ENCODE data around the gene INSR.
A peak's percentile ranks its signal among the peaks of the same experiment; 100 is the strongest.
"Not testable (repeated sequence)": the region's sequence is repeated elsewhere in the genome, so short reads cannot be mapped to it uniquely, and the experiment has no call there.

Gene INSR

DNA sequence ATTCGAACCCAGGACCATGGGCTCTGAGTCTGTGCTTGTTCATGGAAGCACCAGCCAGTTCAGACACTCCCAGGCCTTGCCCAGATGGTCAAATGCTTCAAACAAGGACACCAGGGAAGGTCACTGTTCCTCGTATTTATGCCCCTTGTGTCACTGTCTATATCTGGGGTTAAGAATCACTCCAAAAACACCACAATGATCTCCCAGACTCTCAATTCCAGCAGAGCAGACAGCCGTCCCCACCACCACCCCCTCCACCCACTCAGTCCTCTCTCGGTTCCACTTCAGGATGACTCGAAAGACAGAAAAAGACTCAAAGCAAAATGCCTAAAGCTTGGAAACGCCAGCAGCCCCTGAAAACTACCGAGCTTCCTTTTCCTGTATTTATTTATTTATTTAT lies 79.0 kb downstream of the INSR start:
- no peaks in the 10 kb centered on the region for H3K36me3 ChIP-seq (replicated peaks)
- DNase-seq (ENCODE audit: low spot score in 2 of 2), result no peak
- in situ Hi-C loops (cut with MboI; ENCODE audit: low sequenced_read_pairs), result no loop called here
- peaks cover 4% of the 10 kb centered on the region; the same call in 1 of the 2 replicates for H3K4me1 ChIP-seq
- no peaks in the 10 kb centered on the region for H3K9me3 ChIP-seq
- no peak overlapping the region for H3K4me3 ChIP-seq
- H3K27me3 ChIP-seq (ENCODE audit: low read depth), result no peaks in the 10 kb centered on the region

DNA sequence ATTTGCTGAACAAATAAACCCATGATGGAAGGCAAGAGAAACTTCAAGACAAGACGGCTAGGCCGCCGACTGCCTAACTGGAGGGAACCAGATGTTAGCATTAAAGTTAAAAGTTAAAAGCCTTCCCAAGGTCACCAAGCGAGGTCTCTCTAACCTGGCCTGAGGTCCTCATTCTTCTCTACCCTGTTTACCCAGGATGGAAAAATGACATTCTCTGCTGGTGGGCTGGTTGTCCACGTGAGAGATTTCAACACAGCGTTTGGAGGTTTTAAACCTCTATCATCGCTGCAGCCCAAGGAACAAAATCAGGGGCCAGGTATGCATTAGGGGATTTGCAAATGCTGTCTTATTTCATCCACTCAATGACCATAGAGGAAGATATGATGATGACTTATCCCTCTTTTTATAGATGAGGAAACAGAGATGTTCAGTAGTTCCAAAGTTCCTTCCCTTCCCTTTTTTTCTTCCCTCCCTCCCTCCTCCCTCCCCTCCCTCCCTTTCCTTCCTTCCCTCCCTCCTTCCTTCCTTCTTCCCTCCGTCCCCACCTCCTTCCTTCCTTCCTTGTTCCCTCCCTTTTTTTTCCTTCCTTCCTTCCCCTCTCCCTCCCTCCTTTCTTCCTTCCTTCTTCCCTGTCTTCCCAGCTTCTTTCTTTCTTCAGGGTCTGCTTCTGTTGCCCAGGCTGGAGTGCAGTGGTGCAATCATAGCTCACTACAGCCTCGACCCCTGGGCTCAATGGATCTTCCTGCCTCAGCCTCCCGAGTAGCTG lies 79.7 kb downstream of the INSR start:
- no peaks in the 10 kb centered on the region for H3K27me3 ChIP-seq (ENCODE audit: low read depth)
- no peak for DNase-seq (ENCODE audit: low spot score in 2 of 2)
- no peaks in the 10 kb centered on the region for H3K9me3 ChIP-seq
- in situ Hi-C loops (cut with MboI; ENCODE audit: low sequenced_read_pairs), result no loop called here
- H3K4me3 ChIP-seq, result no peak overlapping the region
- H3K4me1 ChIP-seq, result peaks cover 4% of the 10 kb centered on the region; the same call in 1 of the 2 replicates
- H3K36me3 ChIP-seq (replicated peaks), result no peaks in the 10 kb centered on the region

DNA sequence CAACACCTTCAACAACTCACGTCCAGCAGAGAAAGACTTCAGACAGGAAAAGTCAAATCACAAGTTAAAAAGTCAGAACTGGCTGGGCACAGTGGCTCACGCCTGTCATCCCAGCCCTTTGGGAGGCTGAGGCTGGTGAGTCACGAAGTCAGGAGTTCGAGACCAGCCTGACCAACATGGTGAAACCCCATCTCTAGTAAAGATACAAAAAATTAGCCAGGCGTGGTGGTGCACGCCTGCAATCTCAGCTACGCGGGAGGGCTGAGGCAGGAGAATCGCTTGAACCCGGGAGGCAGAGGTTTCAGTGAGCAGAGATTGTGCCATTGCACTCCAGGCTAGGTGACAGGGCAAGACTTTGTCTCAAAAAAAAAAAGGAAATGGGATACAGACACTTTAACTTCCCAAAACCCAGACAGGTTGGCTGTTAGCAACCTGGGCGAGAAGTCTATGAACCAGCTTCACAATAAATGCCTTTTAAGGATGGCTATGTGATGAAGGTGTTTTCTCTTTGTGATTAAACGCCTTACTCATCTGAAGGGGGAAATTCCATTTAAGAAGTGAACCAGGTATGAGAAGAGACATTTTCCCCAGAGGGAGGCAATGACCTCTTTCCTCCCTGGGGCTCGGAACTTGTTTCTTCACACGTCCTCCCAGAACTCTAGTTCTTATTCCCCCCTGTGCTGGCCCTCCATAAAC lies 80.4 kb downstream of the INSR start:
- no peaks in the 10 kb centered on the region for H3K9me3 ChIP-seq
- H3K4me1 ChIP-seq, result peaks cover 4% of the 10 kb centered on the region; the same call in 1 of the 2 replicates
- in situ Hi-C loops (cut with MboI; ENCODE audit: low sequenced_read_pairs), result no loop called here
- no peaks in the 10 kb centered on the region for H3K27me3 ChIP-seq (ENCODE audit: low read depth)
- no peaks in the 10 kb centered on the region for H3K36me3 ChIP-seq (replicated peaks)
- no peak overlapping the region for H3K4me3 ChIP-seq
- no peak for DNase-seq (ENCODE audit: low spot score in 2 of 2)

DNA sequence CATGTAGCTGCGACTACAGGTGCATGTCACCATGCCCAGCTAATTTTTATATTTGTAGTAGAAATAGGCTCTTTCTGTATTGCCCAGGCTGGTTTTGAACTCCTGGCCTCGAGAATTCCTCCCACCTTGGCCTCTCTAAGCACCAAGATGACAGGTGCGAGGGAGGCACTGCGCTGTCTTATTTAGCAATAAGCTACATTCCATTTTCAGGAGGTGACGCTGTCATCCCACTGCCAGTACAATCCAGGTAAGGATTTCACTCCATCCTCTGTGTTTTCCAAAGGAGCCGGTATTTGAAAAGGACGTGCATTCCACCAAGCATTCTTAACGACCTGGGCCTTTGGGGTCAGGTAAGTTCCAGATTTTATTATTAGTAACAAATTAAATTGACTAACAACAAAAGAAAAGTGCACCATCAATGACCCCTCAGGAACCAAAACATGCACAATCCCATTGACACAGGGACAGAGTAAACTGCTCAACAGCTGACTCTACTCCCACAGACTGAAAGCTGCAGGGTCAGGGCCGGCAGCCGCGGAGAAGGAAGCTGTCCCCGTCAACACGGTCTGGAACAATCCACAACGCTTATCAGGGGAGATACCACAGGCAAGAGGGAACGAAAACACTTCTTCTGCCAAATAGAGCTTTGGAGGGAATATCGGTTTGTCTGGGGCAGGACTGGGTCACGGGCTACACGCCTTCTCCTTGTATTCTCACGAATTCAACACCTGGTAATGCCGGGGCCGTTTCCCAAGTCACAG lies 82.8 kb downstream of the INSR start:
- Histone ChIP-seq H3K4me3 (no peak overlapping the region), H3K4me1 (peaks cover 4% of the 10 kb centered on the region; the same call in 1 of the 2 replicates), H3K9me3 (no peaks in the 10 kb centered on the region), H3K27me3 (ENCODE audit: low read depth) (no peaks in the 10 kb centered on the region), H3K36me3 (replicated peaks) (no peaks in the 10 kb centered on the region)
- in situ Hi-C loops (cut with MboI; ENCODE audit: low sequenced_read_pairs), result no loop called here
- DNase-seq (ENCODE audit: low spot score in 2 of 2), result no peak

DNA sequence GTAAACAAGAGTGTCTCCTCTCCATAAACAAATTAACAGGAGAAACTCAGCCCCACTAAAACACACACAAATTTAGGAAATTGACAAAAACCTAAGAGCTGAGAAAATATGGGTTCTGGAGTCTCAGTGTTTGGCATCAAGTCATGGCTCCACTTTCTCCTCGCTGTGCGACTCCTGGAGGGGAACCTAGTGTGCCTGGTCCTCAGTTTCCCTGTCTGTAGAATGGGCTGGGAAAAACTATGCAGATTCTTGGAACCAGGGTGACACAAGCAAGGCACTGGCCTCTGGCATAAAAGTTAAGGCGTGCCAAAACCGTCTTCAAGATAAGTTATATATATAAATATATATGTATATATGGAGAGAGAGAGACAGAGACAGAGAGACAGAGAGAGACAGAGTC lies 83.9 kb downstream of the INSR start:
- H3K36me3 ChIP-seq (replicated peaks), result no peaks in the 10 kb centered on the region
- peaks cover 4% of the 10 kb centered on the region; the same call in 1 of the 2 replicates for H3K4me1 ChIP-seq
- H3K27me3 ChIP-seq (ENCODE audit: low read depth), result no peaks in the 10 kb centered on the region
- in situ Hi-C loops (cut with MboI; ENCODE audit: low sequenced_read_pairs), result no loop called here
- no peaks in the 10 kb centered on the region for H3K9me3 ChIP-seq
- H3K4me3 ChIP-seq, result no peak overlapping the region
- DNase-seq (ENCODE audit: low spot score in 2 of 2), result no peak

DNA sequence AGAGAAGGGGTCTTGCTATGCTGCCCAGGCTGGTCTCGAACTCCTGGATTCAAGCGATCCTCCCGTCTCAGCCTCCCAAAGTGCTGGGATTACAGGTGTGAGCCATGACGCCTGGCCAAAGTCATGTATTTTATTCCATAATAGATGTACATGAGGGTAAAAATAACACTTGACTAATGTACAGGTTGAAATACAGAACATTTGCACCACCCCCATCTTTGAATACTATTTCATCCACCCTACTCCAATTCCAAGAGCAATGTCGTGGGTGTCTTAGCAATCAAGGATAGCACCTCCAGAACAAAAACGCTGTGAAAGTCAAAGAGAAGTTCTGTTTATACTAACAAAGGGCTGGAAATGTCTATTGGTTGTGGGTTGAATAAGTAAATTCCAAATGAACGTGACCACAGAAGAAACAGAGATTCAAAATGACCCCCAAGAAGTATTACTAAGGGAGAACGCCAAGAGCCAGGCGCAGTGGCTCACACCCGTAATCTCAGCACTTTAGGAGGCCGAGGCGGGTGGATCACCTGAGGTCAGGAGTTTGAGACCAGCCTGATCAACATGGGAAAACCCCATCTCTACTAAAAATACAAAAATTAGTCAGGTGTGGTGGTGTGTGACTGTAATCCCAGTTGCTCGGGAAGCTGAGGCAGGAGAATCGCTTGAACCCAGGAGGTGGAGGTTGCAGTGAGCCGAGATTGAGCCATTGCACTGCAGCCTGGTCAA lies 84.5 kb downstream of the INSR start:
- DNase-seq (ENCODE audit: low spot score in 2 of 2); H3K4me3 ChIP-seq; H3K36me3 ChIP-seq (replicated peaks); H3K4me1 ChIP-seq; in situ Hi-C loops (cut with MboI; ENCODE audit: low sequenced_read_pairs); H3K27me3 ChIP-seq (ENCODE audit: low read depth); H3K9me3 ChIP-seq: not testable (repeated sequence)

DNA sequence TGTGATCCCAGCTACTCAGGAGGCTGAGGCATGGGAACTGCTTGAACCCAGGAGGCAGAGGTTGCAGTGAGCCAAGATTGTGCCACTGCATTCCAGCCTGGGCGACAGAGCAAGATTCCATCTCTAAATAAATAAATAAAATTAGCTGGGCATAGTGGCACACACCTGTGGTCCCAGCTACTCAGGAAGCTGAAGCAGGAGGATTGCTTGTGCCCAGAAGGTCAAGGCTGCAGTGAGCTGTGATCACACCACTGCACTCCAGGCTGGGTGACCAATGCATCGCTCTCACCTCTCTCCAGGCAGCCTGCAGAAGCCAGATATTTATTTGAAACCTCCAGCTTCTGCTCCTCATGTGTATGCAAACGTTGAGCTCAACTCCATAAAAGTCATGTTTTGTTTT lies 85.2 kb downstream of the INSR start:
- DNase-seq (ENCODE audit: low spot score in 2 of 2); H3K36me3 ChIP-seq (replicated peaks); H3K4me1 ChIP-seq; H3K27me3 ChIP-seq (ENCODE audit: low read depth); in situ Hi-C loops (cut with MboI; ENCODE audit: low sequenced_read_pairs); H3K4me3 ChIP-seq; H3K9me3 ChIP-seq: not testable (repeated sequence)

DNA sequence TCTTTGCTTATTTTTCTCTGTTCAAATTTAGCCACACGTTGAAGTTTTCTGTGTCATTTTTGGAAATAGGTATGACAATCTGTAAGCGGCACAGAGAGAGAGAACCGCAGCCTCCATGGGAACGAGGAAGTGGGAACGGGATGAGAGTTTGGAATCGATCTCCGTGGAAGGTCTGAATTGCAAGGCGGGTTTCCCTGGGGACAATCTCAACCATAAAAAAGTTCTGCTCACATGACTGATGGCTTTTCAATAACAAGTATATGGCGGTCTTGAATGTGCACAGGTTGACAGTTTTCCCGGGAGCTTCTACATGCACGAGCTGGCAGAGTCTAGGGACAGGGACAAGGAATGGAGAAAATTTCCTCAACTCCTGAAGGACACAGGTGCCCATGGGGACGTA lies 90.9 kb downstream of the INSR start:
- H3K4me1 ChIP-seq, result peaks cover 5% of the 10 kb centered on the region; the same call in 1 of the 2 replicates
- H3K4me3 ChIP-seq, result no peak overlapping the region
- H3K27me3 ChIP-seq (ENCODE audit: low read depth), result no peaks in the 10 kb centered on the region
- no peaks in the 10 kb centered on the region for H3K9me3 ChIP-seq
- in situ Hi-C loops (cut with MboI; ENCODE audit: low sequenced_read_pairs), result no loop called here
- DNase-seq (ENCODE audit: low spot score in 2 of 2), result no peak
- no peaks in the 10 kb centered on the region for H3K36me3 ChIP-seq (replicated peaks)

DNA sequence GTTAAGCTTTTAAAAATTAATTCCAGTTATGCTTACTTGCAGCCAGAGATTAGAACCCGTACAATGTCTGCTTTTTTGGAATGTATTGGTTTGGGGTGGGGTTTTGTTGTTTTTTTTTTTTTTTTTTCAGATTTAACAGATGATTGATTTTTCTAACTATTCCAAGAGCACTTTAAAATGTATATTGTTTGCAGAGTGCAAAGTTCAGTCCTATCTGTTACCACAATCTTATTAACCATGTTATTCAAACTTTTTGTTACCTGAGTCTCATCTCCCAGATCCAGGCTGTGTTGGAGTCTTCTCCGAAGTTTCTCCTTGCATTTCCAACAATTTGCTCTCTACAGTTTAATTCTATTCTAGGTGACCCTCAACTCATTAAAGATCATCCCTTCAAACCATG lies 91.3 kb downstream of the INSR start:
- no peaks in the 10 kb centered on the region for H3K27me3 ChIP-seq (ENCODE audit: low read depth)
- in situ Hi-C loops (cut with MboI; ENCODE audit: low sequenced_read_pairs), result no loop called here
- no peaks in the 10 kb centered on the region for H3K9me3 ChIP-seq
- H3K4me3 ChIP-seq, result no peak overlapping the region
- no peak for DNase-seq (ENCODE audit: low spot score in 2 of 2)
- peaks cover 5% of the 10 kb centered on the region; the same call in 1 of the 2 replicates for H3K4me1 ChIP-seq
- no peaks in the 10 kb centered on the region for H3K36me3 ChIP-seq (replicated peaks)

DNA sequence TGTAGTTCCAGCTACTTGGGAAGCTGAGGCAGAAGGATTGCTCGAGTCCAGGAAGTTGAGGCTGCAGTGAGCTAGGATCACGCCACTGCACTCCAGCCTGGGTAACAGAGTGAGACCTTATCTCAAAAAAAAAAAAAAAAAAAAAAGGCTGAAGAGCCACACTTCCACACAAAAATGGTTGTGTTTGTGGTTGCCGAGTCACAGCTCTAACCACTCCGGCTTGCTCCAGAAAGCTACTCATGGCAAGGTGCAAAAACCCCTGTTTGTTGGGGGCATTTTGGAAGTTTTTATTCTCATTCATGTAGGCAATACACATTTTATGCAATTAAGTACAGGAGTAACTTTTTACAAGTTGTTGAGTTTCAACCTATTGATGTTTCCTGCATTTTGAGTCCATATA lies 93.5 kb downstream of the INSR start:
- no peak for DNase-seq (ENCODE audit: low spot score in 2 of 2)
- H3K4me1 ChIP-seq, result peaks cover 11% of the 10 kb centered on the region
- in situ Hi-C loops (cut with MboI; ENCODE audit: low sequenced_read_pairs), result no loop called here
- no peaks in the 10 kb centered on the region for H3K27me3 ChIP-seq (ENCODE audit: low read depth)
- H3K4me3 ChIP-seq, result no peak overlapping the region
- H3K9me3 ChIP-seq, result no peaks in the 10 kb centered on the region
- no peaks in the 10 kb centered on the region for H3K36me3 ChIP-seq (replicated peaks)

DNA sequence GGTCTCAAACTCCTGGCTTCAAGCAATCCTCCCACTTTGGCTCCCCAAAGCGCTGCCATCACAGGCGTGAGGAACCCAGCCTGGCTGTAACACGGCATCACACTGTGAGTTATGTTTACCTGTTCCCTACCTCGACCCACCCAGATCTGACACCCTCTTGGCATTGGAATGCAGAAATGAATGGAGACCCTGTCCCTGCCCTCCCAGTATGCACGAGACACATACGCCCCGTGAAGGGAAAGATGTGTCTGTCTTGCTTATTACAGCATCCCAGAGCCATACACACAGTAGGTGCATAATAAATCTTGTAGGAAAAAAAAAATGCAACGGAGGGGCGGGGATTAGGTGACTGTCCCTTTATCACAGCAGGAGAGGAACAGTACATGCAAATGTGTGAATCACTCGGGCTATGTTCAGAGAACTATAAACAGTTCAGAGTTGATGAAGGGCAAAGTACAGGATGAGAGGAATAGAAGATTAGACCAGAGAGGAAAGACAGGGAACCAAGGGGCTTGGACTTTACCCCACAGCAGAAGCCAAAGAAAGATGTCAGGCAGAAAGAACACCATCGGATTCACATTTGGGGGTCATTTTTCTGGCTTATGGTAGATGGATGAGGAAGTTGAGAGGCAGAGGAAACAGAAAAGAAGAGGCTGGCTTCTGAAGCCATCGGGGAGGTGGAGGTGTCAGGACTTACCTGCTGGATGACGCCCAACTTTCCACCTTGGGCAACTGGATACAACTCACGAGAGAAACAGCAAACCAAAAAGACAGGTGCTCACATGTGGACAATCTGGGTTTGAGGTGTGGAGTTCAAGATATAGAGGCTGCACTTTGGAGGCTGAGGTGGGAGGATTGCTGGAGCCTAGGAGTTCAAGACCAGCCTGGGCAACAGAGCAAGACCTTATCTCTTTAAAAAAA lies 94.3 kb downstream of the INSR start:
- no peaks in the 10 kb centered on the region for H3K9me3 ChIP-seq
- in situ Hi-C loops (cut with MboI; ENCODE audit: low sequenced_read_pairs), result loop anchor here (5.0 kb wide), 1 partner anchor 87 kb away; no protein-coding TSS in a partner anchor
- no peaks in the 10 kb centered on the region for H3K36me3 ChIP-seq (replicated peaks)
- peaks cover 11% of the 10 kb centered on the region for H3K4me1 ChIP-seq
- DNase-seq (ENCODE audit: low spot score in 2 of 2), result no peak
- H3K4me3 ChIP-seq, result no peak overlapping the region
- H3K27me3 ChIP-seq (ENCODE audit: low read depth), result no peaks in the 10 kb centered on the region

DNA sequence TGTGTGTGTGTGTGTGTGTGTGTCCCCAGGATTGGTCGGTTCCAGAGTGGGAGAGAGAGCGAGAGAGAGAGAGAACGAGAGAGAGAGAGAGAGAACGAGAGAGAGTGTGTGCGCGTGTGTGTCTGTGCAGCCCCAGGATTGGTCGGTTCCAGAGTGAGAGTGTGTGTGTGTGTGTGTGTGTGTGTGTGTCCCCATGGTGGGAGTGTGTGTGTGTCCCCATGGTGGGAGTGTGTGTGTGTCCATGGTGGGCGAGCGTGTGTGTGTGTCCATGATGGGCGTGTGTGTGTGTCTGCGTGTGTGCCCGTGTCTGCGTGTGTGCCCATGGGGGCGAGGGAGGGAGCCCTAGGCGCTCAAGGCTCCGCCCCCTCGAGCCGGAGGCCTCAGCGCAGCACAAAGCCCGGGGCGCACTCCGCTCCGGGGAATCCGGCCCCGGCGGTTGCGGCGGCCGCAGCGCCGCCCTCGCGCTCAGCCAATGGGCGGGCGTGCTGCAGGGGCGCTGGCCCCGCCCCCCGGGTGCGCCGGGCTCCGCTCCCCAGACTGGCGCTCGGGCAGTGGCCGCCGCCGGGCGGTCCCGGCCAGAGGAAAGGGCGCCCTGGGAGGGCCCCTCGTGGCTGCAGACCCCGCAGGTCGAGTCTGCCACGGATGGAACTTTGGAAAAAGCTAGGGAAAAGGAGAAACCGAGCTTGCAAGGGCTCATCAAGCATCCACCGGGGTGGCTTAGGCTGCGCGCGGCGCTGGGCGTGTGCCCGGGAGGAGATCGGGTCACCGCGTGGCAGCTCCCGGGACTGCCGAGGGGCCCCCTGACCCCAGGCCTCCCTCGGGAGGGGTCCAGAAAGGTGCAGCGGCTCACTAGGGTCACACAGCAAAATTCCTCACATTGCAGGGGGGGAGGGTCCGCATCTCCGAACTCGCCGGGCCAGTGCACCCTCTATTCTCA lies 96.2 kb downstream of the INSR start:
- H3K4me1 ChIP-seq, result peaks cover 11% of the 10 kb centered on the region

More for the DNA sequence above, 96.2 kb downstream of the INSR start:
- H3K9me3 ChIP-seq, result no peaks in the 10 kb centered on the region
- DNase-seq (ENCODE audit: low spot score in 2 of 2), result peak; percentile 83 to 92
- in situ Hi-C loops (cut with MboI; ENCODE audit: low sequenced_read_pairs), result loop anchor here (5.0 kb wide), 1 partner anchor 89 kb away; no protein-coding TSS in a partner anchor
- no peaks in the 10 kb centered on the region for H3K36me3 ChIP-seq (replicated peaks)
- H3K27me3 ChIP-seq (ENCODE audit: low read depth), result no peaks in the 10 kb centered on the region
- H3K4me3 ChIP-seq, result peak overlapping the region; percentile 65

Measured in HAP-1 (cell line).